HL-60/S4 (cell line): ENCODE data around the gene FN3K.

Source experiments
- in situ Hi-C: fragments of 300-500 bp; cut with MboI; formaldehyde crosslinking; loops from 2 replicates; pipeline ENCODE4 v1.14.3; 2022; ENCODE audit warnings: low sequenced_read_pairs

Gene FN3K

DNA sequence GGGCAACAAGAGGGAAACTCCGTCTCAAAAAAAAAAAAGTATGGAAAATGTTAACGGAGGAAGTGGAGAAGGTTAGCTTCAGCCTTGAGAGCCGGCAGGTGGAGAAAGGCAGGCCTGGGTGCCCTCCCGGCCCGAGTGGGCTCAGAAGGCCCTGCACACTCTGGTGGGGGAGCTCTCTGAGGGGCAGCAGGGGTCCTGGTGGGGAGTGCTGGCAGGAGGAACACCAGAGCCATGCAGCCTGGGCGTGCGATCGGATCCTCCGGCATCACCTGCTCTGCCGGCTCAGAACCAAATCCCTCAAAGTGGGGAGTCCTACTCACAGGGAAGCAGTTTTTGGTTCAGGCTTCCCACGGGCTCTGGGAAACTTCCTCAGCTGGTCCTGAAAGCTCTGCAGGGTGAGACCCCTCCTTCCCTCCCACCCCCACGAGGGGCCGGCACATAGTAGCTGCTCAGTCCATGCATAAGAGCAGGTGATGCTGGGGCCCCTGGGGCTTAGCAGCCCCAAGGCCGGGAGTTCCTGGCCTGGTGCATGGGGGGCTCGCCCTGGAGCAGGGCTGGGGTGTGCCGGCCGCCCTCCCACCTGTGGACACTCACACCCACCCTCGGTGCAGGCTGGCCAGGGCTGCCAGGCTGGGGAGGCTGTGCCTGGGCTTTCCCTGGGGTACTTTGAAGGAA, 1.2 kb downstream of the FN3K start:
- in situ Hi-C loops: no loop called here

DNA sequence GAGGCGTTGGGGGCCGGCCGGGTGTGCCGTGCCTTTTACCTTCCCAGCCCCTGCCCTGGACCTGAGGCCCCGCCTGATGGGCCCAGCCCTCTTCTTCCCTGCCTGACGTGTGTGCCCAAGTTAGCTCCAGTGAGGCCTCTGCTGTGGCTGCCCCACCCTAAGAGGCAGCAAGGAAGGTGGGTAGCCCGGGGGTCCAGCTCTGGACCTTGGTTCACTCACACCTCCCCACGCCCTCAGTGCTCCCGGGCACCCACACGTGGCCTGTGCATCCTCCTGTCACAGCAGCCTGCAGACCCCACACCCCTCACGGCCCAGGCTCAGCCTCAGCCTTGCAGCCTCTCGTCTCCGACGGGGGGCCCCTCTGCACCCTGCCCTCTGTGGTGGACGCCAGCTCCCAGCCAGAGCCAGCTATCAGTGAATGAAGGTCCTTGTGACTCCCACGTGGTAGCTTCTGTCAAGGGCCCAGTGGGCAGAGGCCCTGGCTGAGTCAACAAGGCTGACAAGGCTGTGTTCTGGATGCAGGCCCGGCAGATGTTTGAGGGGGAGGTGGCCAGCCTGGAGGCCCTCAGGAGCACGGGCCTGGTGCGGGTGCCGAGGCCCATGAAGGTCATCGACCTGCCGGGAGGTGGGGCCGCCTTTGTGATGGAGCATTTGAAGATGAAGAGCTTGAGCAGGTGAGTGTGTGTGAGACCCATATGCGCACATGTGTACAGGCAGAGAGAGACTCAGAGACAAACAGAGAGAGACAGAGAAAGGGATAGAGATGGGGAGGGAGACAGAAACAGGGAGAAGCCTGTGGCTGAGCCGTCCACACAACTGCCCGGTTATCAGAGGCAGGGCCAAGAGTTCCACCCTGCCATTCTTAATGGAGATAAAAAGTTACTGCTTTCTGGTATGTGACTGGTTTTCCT, 2.8 kb downstream of the FN3K start:
- in situ Hi-C loops: no loop called here

DNA sequence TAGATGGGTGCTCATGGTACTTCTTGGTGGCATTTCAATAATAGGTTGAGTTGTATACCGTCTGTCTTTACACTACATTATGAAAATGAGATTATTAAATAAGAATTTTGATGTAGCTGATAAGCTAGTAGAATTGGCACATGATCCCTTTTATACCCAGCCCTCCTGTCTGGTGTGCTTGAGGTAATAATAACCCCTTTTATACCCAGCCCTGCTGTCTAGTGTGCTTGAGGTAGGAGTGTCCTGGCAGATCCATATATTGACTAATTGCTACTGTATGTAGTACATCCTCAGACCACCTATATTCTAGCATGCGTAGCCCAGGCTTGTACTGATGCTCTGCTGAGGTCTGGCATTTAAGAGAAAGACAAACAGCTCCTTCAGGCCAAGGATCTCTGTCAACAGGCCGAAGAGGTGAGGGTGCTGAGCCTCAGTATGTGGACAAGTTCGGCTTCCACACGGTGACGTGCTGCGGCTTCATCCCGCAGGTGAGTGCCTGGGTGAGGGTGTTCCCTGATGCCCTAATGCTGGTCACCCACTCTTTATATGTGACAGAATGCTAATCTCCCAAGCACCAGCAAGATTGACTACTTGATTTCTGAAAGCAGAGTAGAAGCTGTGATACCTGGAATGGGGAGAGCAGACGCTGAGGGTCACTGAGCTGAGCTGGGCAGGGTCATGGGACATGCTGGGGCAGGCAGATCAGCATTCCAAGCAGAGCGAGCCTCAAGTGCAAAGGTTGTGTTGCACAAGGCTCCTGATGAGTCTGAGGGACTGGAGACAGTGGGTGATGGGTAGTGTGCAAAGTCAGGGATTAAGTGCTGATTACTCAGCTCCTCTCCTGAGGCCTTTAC, 5.7 kb downstream of the FN3K start:
- in situ Hi-C loops: loop anchor here (10.0 kb wide), 1 partner anchor 86 kb away; no protein-coding TSS in a partner anchor

DNA sequence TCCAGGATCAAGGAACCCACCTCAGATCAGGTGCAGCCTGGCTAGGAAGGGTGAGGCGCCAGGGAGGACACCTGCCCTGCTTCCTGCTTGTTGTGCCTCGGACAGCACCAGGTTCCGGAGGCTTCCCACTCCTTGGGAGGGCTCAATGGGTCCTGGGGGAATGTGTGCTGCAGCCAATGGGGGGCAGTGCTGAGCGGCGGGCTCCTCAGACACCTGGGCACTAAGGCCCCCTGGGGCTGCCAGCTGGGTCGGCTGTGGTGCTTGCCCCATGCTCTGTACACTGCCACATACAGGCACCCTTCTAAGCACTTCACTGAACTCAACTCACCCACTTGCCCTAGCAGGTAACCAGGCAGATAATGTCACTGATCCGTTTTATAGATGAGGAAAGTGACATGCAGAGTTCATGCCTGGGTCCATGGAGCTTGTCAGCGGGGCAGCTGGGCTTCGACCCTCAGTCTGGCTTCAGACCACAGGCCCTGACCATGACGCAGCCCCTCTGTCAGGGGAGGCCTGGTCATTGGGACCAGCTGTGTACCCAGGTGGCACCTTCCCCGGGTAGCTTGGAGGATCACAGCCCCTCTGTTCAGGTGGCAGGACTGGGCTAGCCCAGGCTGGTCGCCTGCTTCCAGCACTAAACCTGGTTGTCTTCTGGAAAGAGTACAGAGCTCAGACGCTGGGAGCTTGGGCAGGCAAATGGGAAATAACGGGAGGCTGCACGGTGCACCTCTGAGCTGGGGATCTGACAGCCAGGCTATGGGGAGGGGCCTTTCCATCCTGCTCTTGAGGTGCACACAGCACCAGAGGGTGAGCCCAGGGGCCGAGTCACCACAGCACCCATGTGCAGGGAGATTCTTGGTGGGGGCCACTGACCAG, 8.2 kb downstream of the FN3K start:
- in situ Hi-C loops: loop anchor here (10.0 kb wide), 1 partner anchor 89 kb away; no protein-coding TSS in a partner anchor

DNA sequence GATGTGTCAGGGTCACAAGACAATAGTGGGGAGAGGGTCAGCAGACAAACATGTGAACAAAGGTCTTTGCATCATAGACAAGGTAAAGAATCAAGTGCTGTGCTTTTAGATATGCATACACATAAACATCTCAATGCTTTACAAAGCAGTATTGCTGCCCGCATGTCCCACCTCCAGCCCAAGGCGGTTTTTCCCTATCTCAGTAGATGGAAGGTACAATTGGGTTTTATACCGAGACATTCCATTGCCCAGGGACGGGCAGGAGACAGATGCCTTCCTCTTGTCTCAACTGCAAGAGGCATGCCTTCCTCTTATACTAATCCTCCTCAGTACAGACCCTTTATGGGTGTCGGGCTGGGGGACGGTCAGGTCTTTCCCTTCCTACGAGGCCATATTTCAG, 9.3 kb downstream of the FN3K start:
- in situ Hi-C loops: loop anchor here (10.0 kb wide), 1 partner anchor 90 kb away; no protein-coding TSS in a partner anchor

DNA sequence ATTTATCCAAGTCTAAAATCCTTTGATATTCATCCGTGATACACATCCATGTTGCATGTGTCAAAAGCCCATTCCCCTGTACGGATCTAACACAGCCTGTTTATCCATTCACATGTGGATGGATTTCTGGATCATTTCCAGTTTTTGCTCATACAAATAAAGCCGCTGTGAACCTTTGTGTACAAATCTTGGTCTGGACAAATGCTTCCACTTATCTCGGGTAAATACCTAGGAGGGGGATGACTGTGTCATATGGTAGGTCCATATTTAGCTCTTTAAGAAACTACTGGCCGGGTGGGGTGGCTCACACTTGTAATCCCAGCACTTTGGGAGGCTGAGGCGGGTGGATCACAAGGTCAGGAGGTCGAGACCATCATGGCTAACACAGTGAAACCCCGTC, 10.1 kb downstream of the FN3K start:
- in situ Hi-C loops: loop anchor here (10.0 kb wide), 1 partner anchor 91 kb away; no protein-coding TSS in a partner anchor

DNA sequence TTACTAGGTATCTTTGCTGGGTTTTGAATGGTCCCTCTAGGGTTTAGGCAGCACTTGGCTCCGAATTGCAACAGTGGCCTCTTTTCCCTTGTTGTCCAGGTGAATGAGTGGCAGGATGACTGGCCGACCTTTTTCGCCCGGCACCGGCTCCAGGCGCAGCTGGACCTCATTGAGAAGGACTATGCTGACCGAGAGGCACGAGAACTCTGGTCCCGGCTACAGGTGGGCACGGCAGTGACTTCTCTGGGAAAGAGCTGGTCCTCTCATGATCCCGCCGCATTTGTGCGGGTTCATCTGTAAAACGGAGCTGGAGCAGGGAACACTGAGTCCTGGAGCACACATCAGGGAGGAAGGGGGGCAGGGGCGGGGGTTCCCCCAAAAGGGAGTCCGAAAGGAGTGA, 13.3 kb downstream of the FN3K start:
- in situ Hi-C loops: loop anchor here (10.0 kb wide), 1 partner anchor 94 kb away; no protein-coding TSS in a partner anchor

DNA sequence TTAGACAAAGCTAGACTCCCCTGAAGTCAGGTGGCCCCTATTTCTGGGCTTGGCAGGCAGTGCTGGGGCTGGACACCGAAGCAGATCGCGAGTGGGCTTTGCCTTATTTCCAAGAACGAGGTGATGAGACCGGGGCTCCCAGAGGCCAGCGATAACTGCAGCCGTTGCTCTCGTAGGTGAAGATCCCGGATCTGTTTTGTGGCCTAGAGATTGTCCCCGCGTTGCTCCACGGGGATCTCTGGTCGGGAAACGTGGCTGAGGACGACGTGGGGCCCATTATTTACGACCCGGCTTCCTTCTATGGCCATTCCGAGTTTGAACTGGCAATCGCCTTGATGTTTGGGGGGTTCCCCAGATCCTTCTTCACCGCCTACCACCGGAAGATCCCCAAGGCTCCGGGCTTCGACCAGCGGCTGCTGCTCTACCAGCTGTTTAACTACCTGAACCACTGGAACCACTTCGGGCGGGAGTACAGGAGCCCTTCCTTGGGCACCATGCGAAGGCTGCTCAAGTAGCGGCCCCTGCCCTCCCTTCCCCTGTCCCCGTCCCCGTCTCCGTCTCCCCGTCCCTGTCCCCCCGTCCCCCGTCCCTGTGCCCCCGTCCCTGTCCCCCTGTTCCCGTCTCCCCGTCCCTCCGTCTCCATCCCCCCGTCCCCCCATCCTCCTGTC, 15.0 kb downstream of the FN3K start:
- in situ Hi-C loops: no loop called here

DNA sequence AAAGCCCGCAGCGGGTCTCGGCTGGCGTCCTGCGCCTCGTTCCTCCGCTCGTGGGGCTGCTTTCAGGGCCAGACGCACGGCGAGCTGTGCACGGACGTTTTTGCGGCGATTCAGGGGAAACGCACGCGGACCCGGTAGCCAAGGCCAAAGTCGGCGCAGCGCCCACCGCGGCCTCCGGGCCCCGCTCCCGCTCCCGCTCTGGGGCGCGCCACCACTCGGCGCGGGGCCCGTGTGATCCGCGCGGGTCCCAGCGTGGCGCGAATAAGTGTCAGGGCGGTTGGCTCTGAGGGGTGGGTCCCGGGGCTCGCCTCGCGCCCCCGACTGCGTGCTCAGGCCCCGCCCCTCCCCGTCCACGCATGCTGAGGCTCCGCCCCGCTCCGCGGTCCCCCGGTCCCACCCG, 15.8 kb downstream of the FN3K start:
- in situ Hi-C loops: no loop called here

DNA sequence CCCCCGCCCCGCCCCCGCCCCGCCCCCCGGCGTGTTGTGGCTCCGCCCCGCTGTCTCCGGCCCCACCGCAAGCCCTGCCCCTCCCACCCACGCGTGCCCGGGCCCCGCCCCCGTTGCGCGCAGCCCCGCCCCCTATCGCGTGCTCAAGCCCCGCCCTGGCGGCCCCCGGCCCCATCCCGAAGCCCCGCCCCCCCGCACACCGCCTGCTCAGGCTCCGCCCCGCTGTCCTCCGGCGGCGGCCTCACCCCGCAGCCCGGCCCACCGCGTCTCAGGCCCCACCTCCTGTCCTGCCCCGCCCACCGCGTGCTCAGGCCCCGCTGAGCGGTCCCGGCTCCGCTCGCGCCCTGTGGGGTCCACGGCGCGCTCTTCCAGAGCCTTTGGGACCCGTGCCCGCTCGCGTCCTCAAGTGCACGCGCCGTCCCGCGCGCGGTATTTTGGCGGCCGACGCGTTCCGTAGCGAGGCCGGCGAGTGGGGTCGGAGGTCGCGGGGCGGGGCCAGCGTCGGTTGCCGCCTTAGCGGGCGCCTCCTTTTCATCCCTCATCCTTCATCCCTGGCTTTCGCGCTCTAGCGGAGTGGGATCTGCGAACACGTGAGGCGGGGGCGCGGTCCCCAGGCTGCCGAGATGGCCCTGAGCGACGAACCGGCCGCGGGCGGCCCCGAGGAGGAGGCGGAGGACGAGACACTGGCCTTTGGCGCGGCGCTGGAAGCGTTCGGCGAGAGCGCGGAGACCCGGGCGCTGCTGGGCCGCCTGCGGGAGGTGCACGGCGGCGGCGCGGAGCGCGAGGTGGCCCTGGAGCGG, 16.4 kb downstream of the FN3K start, which contains the start of gene TBCD:
TBCD (plus strand) TSS at position 495 of the 800 bp plus-strand sequence; CDS start at position 624, 129 bp downstream.
- in situ Hi-C loops: no loop called here

DNA sequence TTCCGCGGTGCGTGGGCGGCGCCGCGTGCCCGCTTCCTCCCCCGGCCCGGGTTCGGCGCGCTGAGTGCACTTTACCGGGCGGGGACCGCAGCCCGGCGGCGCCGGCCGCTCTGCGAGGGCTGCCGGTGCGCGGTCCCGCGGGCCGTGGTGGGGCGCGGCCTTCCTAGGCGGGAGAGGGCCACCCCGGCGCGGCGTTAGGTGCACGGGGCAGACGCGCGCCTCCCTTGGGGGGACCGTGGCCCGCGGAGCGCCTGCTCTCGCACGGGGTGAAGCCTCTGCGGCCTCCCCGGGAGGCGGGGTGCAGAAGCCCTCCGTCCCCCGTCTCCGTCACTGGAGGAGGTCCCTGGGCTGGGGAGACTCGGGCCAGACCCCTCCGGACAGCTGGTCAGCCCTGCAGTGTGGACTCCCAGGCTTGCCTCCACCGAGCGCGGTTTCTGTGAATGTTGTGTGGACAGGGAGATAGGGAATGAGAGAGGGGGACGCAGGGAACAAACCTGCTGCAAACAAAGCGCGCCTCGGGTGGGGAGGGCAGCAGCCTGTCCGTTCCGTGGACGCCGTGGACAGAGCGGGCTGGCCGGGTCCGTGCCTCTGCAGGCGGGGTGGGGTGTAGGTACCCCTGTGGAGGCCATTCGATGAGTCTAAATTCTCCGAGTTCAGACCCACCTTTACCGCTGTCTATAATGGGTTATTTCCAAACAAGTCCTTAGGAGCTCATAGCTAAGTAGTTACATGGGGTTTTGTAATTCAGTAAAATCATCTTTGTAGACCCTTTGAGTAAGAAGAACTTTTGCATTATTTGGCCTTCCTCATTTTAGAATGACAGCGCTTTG, 17.2 kb downstream of the FN3K start:
- in situ Hi-C loops: no loop called here

DNA sequence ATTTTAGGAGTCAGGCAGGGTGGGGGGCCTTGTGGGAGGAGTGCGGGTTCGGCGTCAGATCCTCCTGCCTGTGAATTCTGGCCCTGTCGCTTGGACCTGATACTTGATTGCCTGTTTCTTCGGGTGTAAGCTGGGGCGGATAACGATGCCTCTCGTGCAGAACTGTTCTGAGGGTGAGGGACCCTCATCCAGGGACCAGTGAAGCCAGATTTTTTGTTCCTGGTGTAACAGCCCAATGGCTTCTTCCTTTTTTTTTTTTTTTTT, 17.7 kb downstream of the FN3K start:
- in situ Hi-C loops: no loop called here

DNA sequence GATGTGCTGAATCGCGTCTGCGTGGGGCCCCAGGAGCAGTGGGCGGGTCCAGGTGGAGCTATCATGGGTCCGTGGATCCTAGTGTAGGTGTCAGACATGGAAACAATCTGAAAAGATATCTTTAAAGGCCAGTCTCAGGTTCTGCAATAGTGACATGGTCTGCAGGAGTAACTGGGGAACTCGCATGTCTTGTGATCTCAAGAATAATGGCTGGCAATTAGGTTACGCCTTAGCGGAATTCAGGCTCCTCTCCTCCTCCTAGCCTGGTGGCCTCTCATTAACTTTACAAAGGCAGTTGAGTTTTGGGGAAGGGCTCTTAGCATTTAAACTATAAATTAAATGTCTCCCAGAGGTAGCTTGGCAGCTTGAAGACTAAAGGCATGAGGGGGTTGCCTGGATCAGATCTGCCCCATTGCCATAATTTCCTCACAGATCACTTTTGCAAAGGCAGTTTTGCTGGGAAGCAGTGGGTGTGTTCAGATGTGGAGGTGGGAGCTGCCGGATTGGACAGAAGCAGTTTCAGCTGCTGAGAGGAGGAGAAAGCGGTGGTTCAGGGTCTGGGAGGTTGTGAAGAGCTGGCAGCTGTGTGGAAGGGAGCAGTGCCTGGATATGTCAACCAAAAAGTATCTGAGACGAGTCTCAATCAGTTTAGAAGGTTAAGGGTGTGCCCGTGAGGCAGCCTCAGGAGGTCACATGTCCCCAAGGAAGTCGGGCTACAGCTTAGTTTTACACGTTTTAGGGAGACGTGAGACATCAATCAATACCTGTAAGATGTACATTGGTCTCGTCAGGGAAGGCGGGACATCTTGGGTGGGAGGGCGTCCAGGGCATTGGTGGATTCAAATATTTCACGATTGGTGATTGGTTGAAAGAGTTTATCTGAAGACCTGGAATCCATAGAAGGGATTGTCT, 19.1 kb downstream of the FN3K start:
- in situ Hi-C loops: no loop called here

DNA sequence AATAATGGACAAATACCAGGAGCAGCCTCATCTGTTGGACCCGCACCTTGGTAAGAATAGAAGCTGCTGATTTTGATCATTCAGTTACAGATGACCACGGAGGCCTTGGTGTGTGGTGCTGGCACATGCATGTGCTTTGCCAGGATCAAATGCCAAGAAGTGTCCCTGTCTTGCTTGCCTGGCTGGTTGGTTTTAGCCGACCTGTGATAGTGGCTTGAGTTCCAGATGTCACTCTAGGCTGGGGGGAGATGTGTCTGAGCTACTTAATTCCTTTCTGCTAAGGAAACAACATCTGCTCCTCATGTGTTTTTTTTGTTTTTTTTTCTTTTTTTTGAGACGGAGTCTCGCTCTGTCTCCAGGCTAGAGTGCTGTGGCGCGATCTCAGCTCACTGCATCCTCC, 20.8 kb downstream of the FN3K start:
- in situ Hi-C loops: no loop called here

DNA sequence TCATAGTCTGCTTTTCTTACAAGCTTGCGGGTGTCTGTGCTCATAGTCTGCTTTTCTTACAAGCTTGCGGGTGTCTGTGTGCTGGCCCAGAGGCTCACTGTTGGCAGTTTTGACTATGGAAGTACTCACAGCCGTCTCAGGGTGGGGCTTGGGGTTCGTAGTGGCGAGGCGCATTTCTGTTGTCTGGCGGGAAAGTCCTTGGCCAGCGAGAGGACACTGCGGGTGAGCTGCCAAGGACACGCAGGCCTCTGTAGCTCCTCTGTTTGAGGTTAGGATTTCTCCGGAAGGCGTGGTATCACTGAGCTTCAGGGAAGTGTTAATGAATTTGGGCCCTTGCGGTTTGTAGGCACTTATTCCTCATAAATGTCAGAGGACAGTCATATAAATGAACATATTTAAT, 30.0 kb downstream of the FN3K start:
- in situ Hi-C loops: loop anchor here (10.0 kb wide), 1 partner anchor 411 kb away; the partner anchor contains the start of gene TEX19

DNA sequence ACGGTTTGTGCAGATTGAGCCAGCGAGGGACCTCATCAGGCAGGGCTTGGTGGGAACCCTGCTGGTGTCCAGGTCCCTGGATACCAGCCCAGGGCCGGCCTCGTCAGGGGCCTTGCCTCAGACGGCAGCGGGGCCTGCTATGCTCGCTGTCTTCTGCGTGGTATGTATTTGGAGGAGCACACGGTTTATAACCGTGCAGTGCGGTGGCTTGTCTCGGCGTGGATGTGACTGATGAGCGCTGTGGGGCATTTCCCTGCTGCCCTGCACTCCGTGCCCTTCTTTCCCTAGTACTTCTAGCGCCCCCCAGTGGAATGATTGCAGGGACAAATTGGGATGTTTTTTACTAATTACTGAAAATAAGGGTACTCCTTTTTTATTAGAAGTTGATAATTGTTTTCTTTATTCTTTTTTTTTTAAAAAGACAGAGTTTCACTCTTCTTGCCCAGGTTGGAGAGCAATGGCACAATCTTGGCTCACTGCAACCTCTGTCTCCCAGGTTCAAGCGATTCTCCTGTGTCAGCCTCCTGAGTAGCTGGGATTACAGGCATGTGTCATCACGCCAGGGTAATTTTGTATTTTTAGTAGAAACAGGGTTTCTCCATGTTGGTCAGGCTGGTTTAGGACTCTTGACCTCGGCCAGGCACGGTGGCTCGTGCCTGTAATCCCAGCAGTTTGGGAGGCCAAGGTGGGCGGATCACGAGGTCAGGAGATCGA, 31.8 kb downstream of the FN3K start:
- in situ Hi-C loops: loop anchor here (10.0 kb wide), 1 partner anchor 412 kb away; the partner anchor contains the start of gene TEX19
